Measurements from ENCODE around the gene FAM50A. TPM values are rescaled to one million over a fixed set of nuclear protein-coding genes. Genes with fewer than 3 reads are reported as not detected.

Gene FAM50A
- total and polyA plus RNA-seq, 4 donors, result 23.4 to 202 (median 90.4) TPM

DNA sequence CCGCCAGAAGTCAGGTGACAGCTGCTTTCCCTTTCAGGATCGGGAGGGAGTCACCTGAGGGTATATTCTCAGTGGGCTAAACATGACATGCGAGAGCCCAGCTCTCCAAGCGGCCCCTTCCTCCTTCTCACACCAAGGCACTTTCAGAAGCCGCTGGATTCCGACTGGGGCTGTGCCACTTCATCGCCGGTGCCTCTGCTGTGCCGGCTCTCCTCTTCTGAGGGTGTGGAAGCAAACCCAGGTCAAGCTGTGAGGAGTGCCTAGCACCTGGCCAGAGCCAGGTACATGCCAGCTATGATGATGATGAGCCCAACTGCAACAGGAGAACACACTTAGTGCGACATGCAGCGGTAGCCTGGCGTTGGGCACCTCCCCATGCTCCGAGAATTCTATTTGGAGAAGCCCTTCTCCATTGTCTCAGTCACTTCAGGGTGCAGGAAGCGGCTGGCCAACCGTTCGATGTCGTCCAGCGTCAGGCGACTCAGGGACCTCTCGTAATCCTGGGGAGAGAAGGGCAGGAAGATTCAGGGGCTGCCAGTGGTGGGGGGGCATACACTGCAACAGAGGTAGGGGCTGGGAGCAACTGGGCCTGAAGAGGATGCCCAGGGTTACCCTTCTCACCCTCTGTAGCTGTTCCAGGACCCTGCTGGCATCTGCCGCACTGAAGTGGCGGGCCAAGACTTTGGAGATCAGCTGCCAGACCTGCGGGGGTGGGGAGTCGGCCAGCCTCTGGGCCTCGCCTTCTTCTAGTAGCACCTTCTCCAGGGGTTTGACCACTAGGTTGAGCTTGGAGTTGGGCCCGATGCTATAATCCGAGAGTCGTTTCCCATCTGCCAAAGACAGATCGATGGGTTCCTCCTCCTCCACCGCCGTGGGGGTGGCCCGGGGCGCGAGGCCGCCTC is 41.5 kb downstream of the FAM50A start:
- TF ChIP-seq, protein P1, sequence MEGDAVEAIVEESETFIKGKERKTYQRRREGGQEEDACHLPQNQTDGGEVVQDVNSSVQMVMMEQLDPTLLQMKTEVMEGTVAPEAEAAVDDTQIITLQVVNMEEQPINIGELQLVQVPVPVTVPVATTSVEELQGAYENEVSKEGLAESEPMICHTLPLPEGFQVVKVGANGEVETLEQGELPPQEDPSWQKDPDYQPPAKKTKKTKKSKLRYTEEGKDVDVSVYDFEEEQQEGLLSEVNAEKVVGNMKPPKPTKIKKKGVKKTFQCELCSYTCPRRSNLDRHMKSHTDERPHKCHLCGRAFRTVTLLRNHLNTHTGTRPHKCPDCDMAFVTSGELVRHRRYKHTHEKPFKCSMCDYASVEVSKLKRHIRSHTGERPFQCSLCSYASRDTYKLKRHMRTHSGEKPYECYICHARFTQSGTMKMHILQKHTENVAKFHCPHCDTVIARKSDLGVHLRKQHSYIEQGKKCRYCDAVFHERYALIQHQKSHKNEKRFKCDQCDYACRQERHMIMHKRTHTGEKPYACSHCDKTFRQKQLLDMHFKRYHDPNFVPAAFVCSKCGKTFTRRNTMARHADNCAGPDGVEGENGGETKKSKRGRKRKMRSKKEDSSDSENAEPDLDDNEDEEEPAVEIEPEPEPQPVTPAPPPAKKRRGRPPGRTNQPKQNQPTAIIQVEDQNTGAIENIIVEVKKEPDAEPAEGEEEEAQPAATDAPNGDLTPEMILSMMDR (IDR thresholded peaks at IDR 0.05; ENCODE audit: control extremely low read depth, extremely low read depth), result no peak
- no peak for ATAC-seq (ENCODE audit: insufficient read depth, low FRiP score)
- peak overlapping the region; percentile 83 to 92 for H3K27ac ChIP-seq (ENCODE audit: low read depth in 1 of 2, low read length in 1 of 2)
- H3K36me3 ChIP-seq (ENCODE audit: control insufficient read depth in 4 of 4, insufficient read depth in 4 of 4, low read length in 4 of 4), result peaks cover 0 to 7% (median under 1%) of the 10 kb centered on the region in 4 donors
- no peak overlapping the region for H3K9ac ChIP-seq (ENCODE audit: insufficient read depth in 1 of 2, low read length in 2 of 2)
- peak overlapping the region; percentile 58 for H3K4me3 ChIP-seq
- no peaks in the 10 kb centered on the region for H3K27me3 ChIP-seq (ENCODE audit: control insufficient read depth in 3 of 3, insufficient read depth in 3 of 3, low read length in 2 of 3)
- 60 to 63% methylated on average over 21 to 35 of the region's 35 CpGs for whole genome bisulfite sequencing, 2 donors
- DNase-seq, result no peak
- H3K4me1 ChIP-seq (ENCODE audit: control insufficient read depth in 5 of 5, insufficient read depth in 5 of 5, low read length in 5 of 5), result peaks cover 0 to 9% (median 0%) of the 10 kb centered on the region in 5 donors
- peaks cover 0 to 3% (median 0%) of the 10 kb centered on the region in 4 donors for H3K9me3 ChIP-seq (ENCODE audit: control insufficient read depth in 4 of 4, insufficient read depth in 3 of 4, low read length in 3 of 4)

DNA sequence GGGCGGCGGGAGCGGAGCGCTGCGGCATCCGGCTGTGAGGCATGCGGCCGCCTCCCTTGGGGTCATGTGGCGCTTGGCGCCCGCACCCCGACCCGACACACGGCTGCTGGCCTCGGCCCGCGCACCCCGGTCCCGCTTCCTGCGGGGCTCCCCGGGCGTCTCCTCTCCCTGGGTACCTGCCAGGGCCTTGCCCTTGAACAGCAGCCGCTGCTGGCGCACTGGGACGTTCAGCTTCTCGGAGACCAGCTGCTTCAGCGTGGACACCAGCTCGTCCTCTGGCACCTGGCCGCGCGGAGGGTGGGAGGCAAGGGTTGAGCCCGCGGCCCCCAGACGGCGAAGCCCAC is 42.1 kb downstream of the FAM50A start:
- H3K9me3 ChIP-seq (ENCODE audit: control insufficient read depth in 4 of 4, insufficient read depth in 3 of 4, low read length in 3 of 4), result peaks cover 0 to 3% (median 0%) of the 10 kb centered on the region in 4 donors
- peak overlapping the region; percentile 58 for H3K4me3 ChIP-seq
- peaks cover 0 to 9% (median 0%) of the 10 kb centered on the region in 5 donors for H3K4me1 ChIP-seq (ENCODE audit: control insufficient read depth in 5 of 5, insufficient read depth in 5 of 5, low read length in 5 of 5)
- DNase-seq (peak in 2 of 3 donors; percentile 22 to 24), ATAC-seq (ENCODE audit: insufficient read depth, low FRiP score) (no peak)
- H3K9ac ChIP-seq (ENCODE audit: insufficient read depth in 1 of 2, low read length in 2 of 2), result no peak overlapping the region
- no peaks in the 10 kb centered on the region for H3K27me3 ChIP-seq (ENCODE audit: control insufficient read depth in 3 of 3, insufficient read depth in 3 of 3, low read length in 2 of 3)
- H3K36me3 ChIP-seq (ENCODE audit: control insufficient read depth in 4 of 4, insufficient read depth in 4 of 4, low read length in 4 of 4), result peaks cover 0 to 7% (median under 1%) of the 10 kb centered on the region in 4 donors
- H3K27ac ChIP-seq (ENCODE audit: low read depth in 1 of 2, low read length in 1 of 2), result peak overlapping the region; percentile 83 to 92
- WGBS, 2 donors, result 0 to 44% methylated on average over 11 to 35 of the region's 35 CpGs
- TF ChIP-seq, protein P1 (IDR thresholded peaks at IDR 0.05; ENCODE audit: control extremely low read depth, extremely low read depth), result no peak

DNA sequence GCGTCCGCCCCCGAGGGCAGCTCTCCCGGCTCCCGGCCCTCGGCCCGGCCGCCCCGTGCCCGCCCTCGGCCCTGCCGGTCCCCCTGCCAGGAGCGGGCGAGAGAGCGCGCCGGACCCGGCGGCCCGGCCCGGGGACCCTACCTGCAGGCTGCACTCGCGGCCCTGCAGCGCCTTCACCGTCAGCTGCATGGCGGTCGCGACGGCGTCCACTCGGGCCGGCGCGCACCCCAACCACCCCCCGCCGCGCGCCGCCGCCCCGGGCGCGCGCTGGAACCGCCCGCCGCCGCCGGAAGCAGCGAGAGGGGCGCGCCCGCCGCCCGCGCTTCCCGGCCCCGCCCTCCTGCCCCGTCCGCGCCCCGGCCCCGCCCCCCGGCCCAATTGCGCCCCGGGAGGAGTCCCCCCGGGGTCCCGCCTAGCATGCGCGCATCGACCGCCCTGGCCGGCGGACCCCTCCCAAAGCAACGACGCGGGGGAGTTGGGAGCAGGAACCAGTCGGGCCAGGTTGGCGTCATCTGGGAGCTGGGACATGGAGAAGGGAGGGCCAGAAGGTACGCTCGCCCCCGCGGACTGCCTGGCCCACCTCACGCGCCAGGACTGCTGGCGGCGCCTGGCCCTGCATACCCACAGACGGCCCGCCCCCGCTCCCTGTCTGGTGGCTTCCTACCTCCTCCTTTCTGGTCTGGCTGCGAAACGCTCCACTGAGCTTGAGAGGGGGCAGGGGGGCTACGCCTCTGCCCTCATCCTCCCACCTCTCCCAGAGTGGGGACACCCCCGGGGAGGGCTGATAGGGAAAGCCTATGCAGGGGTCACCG is 42.7 kb downstream of the FAM50A start, which contains the start of gene UBL4A:
Gene UBL4A (minus strand): TSS at position 220 of the 812 bp plus-strand sequence. CDS start 31 bp downstream, at position 189.
- Histone ChIP-seq H3K4me1 (ENCODE audit: control insufficient read depth in 5 of 5, insufficient read depth in 5 of 5, low read length in 5 of 5) (peaks cover 0 to 9% (median 0%) of the 10 kb centered on the region in 5 donors), H3K9me3 (ENCODE audit: control insufficient read depth in 4 of 4, insufficient read depth in 3 of 4, low read length in 3 of 4) (peaks cover 0 to 3% (median 0%) of the 10 kb centered on the region in 4 donors), H3K4me3 (peak within 1 kb of the TSS; percentile 58), H3K27ac (ENCODE audit: low read depth in 1 of 2, low read length in 1 of 2) (peak within 1 kb of the TSS; percentile 83 to 92), H3K9ac (ENCODE audit: insufficient read depth in 1 of 2, low read length in 2 of 2) (no peak within 1 kb of the TSS), H3K27me3 (ENCODE audit: control insufficient read depth in 3 of 3, insufficient read depth in 3 of 3, low read length in 2 of 3) (no peaks in the 10 kb centered on the region), H3K36me3 (ENCODE audit: control insufficient read depth in 4 of 4, insufficient read depth in 4 of 4, low read length in 4 of 4) (peaks cover 0 to 7% (median under 1%) of the 10 kb centered on the region in 4 donors)
- ATAC-seq (ENCODE audit: insufficient read depth, low FRiP score) (peak; percentile 25), DNase-seq (peak; percentile 64 to 84 (median 75))
- TF ChIP-seq, protein P1 (IDR thresholded peaks at IDR 0.05; ENCODE audit: control extremely low read depth, extremely low read depth), result no peak
- 2 to 40% methylated on average over 7 to 95 of the region's 95 CpGs for WGBS, 2 donors

Measured in lung (tissue), 12 donors.